Liver (tissue), 9 donors: ENCODE data around the gene MOSPD3. TPM values are rescaled to one million over a fixed set of nuclear protein-coding genes. Genes with fewer than 3 reads are reported as not detected.
A peak's percentile ranks its signal among the peaks of the same experiment; 100 is the strongest.

Experiments
- DNase-seq: peaks from one replicate; pipeline ENCODE4 v3.0.0-alpha.2; 2017; ENCODE audit warnings: low spot score
- H3K27ac ChIP-seq, 2 donors: one replicate each; pipeline ENCODE4 v1.7.0; 2013; ENCODE audit warnings: inconsistent platforms in 2 of 2, low read length in 2 of 2, control low read depth in 1 of 2, low read depth in 1 of 2, mild to moderate bottlenecking in 1 of 2
- H3K27me3 ChIP-seq, 4 donors: one replicate each; pipeline versions ENCODE4 v1.6.1 to v1.7.0; 2013; ENCODE audit warnings: low read length in 3 of 4, inconsistent platforms in 1 of 4, mild to moderate bottlenecking in 1 of 4, moderate library complexity in 1 of 4; ENCODE audit not compliant: control insufficient read depth in 4 of 4, insufficient read depth in 4 of 4
- H3K36me3 ChIP-seq, 4 donors: one replicate each; pipeline versions ENCODE4 v1.6.1 to v1.7.0; 2013; ENCODE audit warnings: low read length in 3 of 4, mild to moderate bottlenecking in 3 of 4, low read depth in 1 of 4, moderate library complexity in 1 of 4; ENCODE audit not compliant: control insufficient read depth in 4 of 4, insufficient read depth in 3 of 4
- H3K4me1 ChIP-seq, 4 donors: one replicate each; pipeline versions ENCODE4 v1.6.1 to v1.7.0; 2013; ENCODE audit warnings: low read length in 3 of 4, mild to moderate bottlenecking in 3 of 4, moderate library complexity in 1 of 4; ENCODE audit not compliant: control insufficient read depth in 4 of 4, insufficient read depth in 4 of 4
- H3K4me3 ChIP-seq, 3 donors: one replicate each; pipeline versions ENCODE4 v1.6.1 to v1.7.0; 2013; ENCODE audit warnings: low read length in 3 of 3, control low read depth in 1 of 3, low read depth in 1 of 3, mild to moderate bottlenecking in 1 of 3
- H3K9ac ChIP-seq, 2 donors: one replicate each; pipeline ENCODE4 v1.7.0; 2013; ENCODE audit warnings: low read length in 2 of 2, mild to moderate bottlenecking in 2 of 2, moderate library complexity in 2 of 2, control low read depth in 1 of 2, low read depth in 1 of 2
- H3K9me3 ChIP-seq, 4 donors: one replicate each; pipeline versions ENCODE4 v1.6.1 to v1.7.0; 2013; ENCODE audit warnings: low read length in 3 of 4; ENCODE audit not compliant: control insufficient read depth in 4 of 4
- EGR1 ChIP-seq, 2 donors: IDR thresholded peaks; 2 replicates each; pipeline ENCODE4 v1.6.1; 2016 to 2018; ENCODE audit warnings: antibody characterized with exemption in 2 of 2, low read depth in 2 of 2
- FOXA1 ChIP-seq: IDR thresholded peaks from 2 replicates; pipeline ENCODE4 v1.6.1; 2016; ENCODE audit warnings: antibody characterized with exemption
- FOXA2 ChIP-seq: IDR thresholded peaks from 2 replicates; pipeline ENCODE4 v1.6.1; 2016; ENCODE audit warnings: antibody characterized with exemption
- GABPA ChIP-seq, 2 donors: IDR thresholded peaks in 1 of 2; conservative IDR thresholded peaks in 1 of 2; 2 replicates each; pipeline ENCODE4 v1.6.1; 2016; ENCODE audit warnings: antibody characterized with exemption in 2 of 2, mild to moderate bottlenecking in 1 of 2, moderate library complexity in 1 of 2
- HNF4A ChIP-seq, 2 donors: conservative IDR thresholded peaks; 2 replicates each; pipeline ENCODE4 v1.6.1; 2016; ENCODE audit warnings: antibody characterized with exemption in 2 of 2, mild to moderate bottlenecking in 2 of 2
- HNF4G ChIP-seq: IDR thresholded peaks from 2 replicates; pipeline ENCODE4 v1.6.1; 2016; ENCODE audit warnings: antibody characterized with exemption
- JUND ChIP-seq, 2 donors: IDR thresholded peaks; 2 replicates each; pipeline ENCODE4 v1.6.1; 2016; ENCODE audit warnings: antibody characterized with exemption in 2 of 2
- NR2F2 ChIP-seq: IDR thresholded peaks from 2 replicates; pipeline ENCODE4 v1.6.1; 2016; ENCODE audit warnings: antibody characterized with exemption
- RAD21 ChIP-seq, 2 donors: IDR thresholded peaks; 2 replicates each; pipeline ENCODE4 v1.6.1; 2016; ENCODE audit warnings: antibody characterized with exemption in 2 of 2, mild to moderate bottlenecking in 2 of 2
- RXRA ChIP-seq, 2 donors: IDR thresholded peaks; 2 replicates each; pipeline ENCODE4 v1.6.1; 2017 to 2018; ENCODE audit warnings: antibody characterized with exemption in 2 of 2, mild to moderate bottlenecking in 1 of 2
- SP1 ChIP-seq: IDR thresholded peaks from 2 replicates; pipeline ENCODE4 v1.6.1; 2018; ENCODE audit warnings: antibody characterized with exemption, mild to moderate bottlenecking
- TAF1 ChIP-seq: conservative IDR thresholded peaks from 2 replicates; pipeline ENCODE4 v1.6.1; 2016; ENCODE audit warnings: antibody characterized with exemption, mild to moderate bottlenecking
- YY1 ChIP-seq: IDR thresholded peaks from 2 replicates; pipeline ENCODE4 v1.6.1; 2016; ENCODE audit warnings: antibody characterized with exemption, mild to moderate bottlenecking
- WGBS: extraction: QIAGEN DNeasy Blood & Tissue Kit; methylation state at CpG from one replicate; pipeline ENCODE4 v1.1.7; 2013; 5-methylcytosine and 5-hydroxymethylcytosine counted together
- polyA plus RNA-seq, 2 donors: library from polyadenylated mRNA; stranded (reverse) in 1 of 2; unstranded in 1 of 2; fragments of 200-250 nt in 1 of 2; fragments of >200 nt in 1 of 2; fragmentation: Nextera tagmentation in 1 of 2; extraction: Ambion mirVana in 1 of 2; gene quantifications; one replicate each; pipeline versions ENCODE4 v1.2.1 to v1.2.3, GENCODE V29; 2013 to 2015
- total RNA-seq, 2 donors: library from RNA; depleted of rRNA; stranded (reverse); fragments of >200 nt; gene quantifications; one replicate each; pipeline ENCODE4 v1.2.3, GENCODE V29; 2014
- TF ChIP-seq, protein P1 (sequence below): IDR thresholded peaks from 2 replicates; pipeline ENCODE4 v1.6.1; 2016; ENCODE audit warnings: antibody characterized with exemption
- TF ChIP-seq, protein P2 (sequence below): IDR thresholded peaks from 2 replicates; pipeline ENCODE4 v1.6.1; 2016; ENCODE audit warnings: antibody characterized with exemption
- TF ChIP-seq, protein P3 (sequence below): IDR thresholded peaks from 2 replicates; pipeline ENCODE4 v1.6.1; 2016; ENCODE audit warnings: antibody characterized with exemption, mild to moderate bottlenecking
- TF ChIP-seq, protein P4 (sequence below): IDR thresholded peaks from 2 replicates; pipeline ENCODE4 v1.6.1; 2016; ENCODE audit warnings: antibody characterized with exemption
- TF ChIP-seq, protein P5 (sequence below): fragments of 150-350 bp; IDR thresholded peaks from 2 replicates; pipeline ENCODE4 v1.5.1; 2017; ENCODE audit warnings: improper control_type of control experiment, low read depth, low read length; ENCODE audit not compliant: missing input control
- donor health status: healthy.
- donor health status: healthy.
- donor health status: healthy.
- donor health status: healthy.
- donor health status: healthy.

The MOSPD3 gene
- total and polyA plus RNA-seq, 4 donors = 3.5 to 15.7 (median 8.6) TPM

DNA sequence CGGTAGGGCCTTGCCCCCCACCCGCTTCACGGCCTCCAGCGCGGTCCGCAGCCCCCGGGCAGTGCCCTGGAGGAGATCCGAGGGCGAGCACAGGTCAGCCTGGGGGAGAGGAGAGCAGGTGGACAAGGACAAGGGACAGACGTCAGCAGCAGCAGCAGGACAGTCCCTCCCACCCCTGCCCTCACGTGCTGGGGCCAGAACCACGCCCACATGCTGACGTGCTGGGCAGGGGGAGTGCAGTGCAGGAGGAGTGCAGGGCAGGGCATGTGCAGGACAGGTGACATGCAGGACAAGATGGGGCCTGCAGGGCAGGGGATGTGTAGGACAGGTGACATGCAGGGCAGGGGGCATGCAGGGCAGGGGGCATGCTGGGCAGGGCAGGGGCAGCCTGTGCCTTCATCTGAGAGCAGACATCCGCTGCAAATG is 37.1 kb upstream of the MOSPD3 start:
- Histone ChIP-seq H3K36me3 (peaks cover 18 to 37% (median 22%) of the 10 kb centered on the region in 4 donors), H3K9me3 (no peaks in the 10 kb centered on the region), H3K27me3 (no peaks in the 10 kb centered on the region), H3K9ac (no peak overlapping the region), H3K27ac (no peak overlapping the region), H3K4me3 (no peak overlapping the region), H3K4me1 (peaks cover 2 to 22% (median 12%) of the 10 kb centered on the region in 4 donors)
- DNase-seq = no peak
- TF ChIP-seq FOXA2 (no peak), NR2F2 (no peak), RAD21 (IDR thresholded peaks at IDR 0.05) (no peak), EGR1 (IDR thresholded peaks at IDR 0.05; ENCODE audit: low read depth in 2 of 2) (no peak), HNF4A (conservative IDR thresholded peaks at IDR 0.05) (peak in 1 of 2 donors; percentile 75), TAF1 (no peak), RXRA (IDR thresholded peaks at IDR 0.05) (peak; percentile 54 to 92), HNF4G (no peak), FOXA1 (no peak), SP1 (peak; percentile 50), GABPA (IDR thresholded peaks at IDR 0.05 in 1 of 2, conservative IDR thresholded peaks at IDR 0.05 in 1 of 2) (no peak), JUND (IDR thresholded peaks at IDR 0.05) (no peak), YY1 (peak; percentile 70)
- TF ChIP-seq, protein P1, sequence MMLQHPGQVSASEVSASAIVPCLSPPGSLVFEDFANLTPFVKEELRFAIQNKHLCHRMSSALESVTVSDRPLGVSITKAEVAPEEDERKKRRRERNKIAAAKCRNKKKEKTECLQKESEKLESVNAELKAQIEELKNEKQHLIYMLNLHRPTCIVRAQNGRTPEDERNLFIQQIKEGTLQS = no peak
- TF ChIP-seq, protein P2, sequence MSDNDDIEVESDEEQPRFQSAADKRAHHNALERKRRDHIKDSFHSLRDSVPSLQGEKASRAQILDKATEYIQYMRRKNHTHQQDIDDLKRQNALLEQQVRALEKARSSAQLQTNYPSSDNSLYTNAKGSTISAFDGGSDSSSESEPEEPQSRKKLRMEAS = no peak
- TF ChIP-seq, protein P3, sequence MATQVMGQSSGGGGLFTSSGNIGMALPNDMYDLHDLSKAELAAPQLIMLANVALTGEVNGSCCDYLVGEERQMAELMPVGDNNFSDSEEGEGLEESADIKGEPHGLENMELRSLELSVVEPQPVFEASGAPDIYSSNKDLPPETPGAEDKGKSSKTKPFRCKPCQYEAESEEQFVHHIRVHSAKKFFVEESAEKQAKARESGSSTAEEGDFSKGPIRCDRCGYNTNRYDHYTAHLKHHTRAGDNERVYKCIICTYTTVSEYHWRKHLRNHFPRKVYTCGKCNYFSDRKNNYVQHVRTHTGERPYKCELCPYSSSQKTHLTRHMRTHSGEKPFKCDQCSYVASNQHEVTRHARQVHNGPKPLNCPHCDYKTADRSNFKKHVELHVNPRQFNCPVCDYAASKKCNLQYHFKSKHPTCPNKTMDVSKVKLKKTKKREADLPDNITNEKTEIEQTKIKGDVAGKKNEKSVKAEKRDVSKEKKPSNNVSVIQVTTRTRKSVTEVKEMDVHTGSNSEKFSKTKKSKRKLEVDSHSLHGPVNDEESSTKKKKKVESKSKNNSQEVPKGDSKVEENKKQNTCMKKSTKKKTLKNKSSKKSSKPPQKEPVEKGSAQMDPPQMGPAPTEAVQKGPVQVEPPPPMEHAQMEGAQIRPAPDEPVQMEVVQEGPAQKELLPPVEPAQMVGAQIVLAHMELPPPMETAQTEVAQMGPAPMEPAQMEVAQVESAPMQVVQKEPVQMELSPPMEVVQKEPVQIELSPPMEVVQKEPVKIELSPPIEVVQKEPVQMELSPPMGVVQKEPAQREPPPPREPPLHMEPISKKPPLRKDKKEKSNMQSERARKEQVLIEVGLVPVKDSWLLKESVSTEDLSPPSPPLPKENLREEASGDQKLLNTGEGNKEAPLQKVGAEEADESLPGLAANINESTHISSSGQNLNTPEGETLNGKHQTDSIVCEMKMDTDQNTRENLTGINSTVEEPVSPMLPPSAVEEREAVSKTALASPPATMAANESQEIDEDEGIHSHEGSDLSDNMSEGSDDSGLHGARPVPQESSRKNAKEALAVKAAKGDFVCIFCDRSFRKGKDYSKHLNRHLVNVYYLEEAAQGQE = no peak
- TF ChIP-seq, protein P4, sequence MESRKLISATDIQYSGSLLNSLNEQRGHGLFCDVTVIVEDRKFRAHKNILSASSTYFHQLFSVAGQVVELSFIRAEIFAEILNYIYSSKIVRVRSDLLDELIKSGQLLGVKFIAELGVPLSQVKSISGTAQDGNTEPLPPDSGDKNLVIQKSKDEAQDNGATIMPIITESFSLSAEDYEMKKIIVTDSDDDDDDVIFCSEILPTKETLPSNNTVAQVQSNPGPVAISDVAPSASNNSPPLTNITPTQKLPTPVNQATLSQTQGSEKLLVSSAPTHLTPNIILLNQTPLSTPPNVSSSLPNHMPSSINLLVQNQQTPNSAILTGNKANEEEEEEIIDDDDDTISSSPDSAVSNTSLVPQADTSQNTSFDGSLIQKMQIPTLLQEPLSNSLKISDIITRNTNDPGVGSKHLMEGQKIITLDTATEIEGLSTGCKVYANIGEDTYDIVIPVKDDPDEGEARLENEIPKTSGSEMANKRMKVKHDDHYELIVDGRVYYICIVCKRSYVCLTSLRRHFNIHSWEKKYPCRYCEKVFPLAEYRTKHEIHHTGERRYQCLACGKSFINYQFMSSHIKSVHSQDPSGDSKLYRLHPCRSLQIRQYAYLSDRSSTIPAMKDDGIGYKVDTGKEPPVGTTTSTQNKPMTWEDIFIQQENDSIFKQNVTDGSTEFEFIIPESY = no peak
- TF ChIP-seq, protein P5, sequence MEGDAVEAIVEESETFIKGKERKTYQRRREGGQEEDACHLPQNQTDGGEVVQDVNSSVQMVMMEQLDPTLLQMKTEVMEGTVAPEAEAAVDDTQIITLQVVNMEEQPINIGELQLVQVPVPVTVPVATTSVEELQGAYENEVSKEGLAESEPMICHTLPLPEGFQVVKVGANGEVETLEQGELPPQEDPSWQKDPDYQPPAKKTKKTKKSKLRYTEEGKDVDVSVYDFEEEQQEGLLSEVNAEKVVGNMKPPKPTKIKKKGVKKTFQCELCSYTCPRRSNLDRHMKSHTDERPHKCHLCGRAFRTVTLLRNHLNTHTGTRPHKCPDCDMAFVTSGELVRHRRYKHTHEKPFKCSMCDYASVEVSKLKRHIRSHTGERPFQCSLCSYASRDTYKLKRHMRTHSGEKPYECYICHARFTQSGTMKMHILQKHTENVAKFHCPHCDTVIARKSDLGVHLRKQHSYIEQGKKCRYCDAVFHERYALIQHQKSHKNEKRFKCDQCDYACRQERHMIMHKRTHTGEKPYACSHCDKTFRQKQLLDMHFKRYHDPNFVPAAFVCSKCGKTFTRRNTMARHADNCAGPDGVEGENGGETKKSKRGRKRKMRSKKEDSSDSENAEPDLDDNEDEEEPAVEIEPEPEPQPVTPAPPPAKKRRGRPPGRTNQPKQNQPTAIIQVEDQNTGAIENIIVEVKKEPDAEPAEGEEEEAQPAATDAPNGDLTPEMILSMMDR = no peak
- WGBS = 57% methylated on average over 14 of the region's 14 CpGs
